A549 (cell line): ENCODE data around the gene PRKCD.

Experiments used
- GATA3 ChIP-seq: IDR thresholded peaks from 2 replicates; pipeline ENCODE4 v1.6.1; 2012; ENCODE audit warnings: borderline replicate concordance
- POLR2A ChIP-seq: IDR thresholded peaks from 2 replicates; pipeline ENCODE4 v1.6.1; 2012; ENCODE audit warnings: mild to moderate bottlenecking, low read length
- TF ChIP-seq, protein P1 (sequence below): IDR thresholded peaks from 2 replicates; pipeline ENCODE4 v1.6.1; 2012

GRCh38 chr3:53116956-53117355 lies 44.1 kb upstream of the PRKCD start:
- no peak for TF ChIP-seq POLR2A
- TF ChIP-seq, protein P1, sequence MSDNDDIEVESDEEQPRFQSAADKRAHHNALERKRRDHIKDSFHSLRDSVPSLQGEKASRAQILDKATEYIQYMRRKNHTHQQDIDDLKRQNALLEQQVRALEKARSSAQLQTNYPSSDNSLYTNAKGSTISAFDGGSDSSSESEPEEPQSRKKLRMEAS: no peak
- TF ChIP-seq GATA3: no peak
